SK-N-SH treated with all-trans-retinoic acid at 6 μM for 48 hours (cell line): ENCODE data around the gene RIPK4.

Experiments used
- ARNTL ChIP-seq: fragments of 450-650 bp; formaldehyde crosslinking; IDR thresholded peaks from 2 replicates; pipeline ENCODE4 v1.5.0; 2020; ENCODE audit warnings: low read depth, mild to moderate bottlenecking, moderate library complexity, borderline replicate concordance
- BACH2 ChIP-seq: fragments of 250-450 bp; sonication (Bioruptor Pico); IDR thresholded peaks from 2 replicates; pipeline ENCODE4 v1.9.0; 2021; ENCODE audit warnings: mild to moderate bottlenecking, borderline replicate concordance
- ESRRG ChIP-seq: fragments of 250-450 bp; sonication (Bioruptor Pico); IDR thresholded peaks from 2 replicates; pipeline ENCODE4 v1.6.1; 2021; ENCODE audit warnings: mild to moderate bottlenecking
- GLIS3 ChIP-seq: fragments of 250-450 bp; sonication (Bioruptor Pico); IDR thresholded peaks from 2 replicates; pipeline ENCODE4 v1.5.0; 2020; ENCODE audit warnings: mild to moderate bottlenecking, moderate library complexity
- RARB ChIP-seq: fragments of 250-450 bp; sonication (Bioruptor Pico); IDR thresholded peaks from 2 replicates; pipeline ENCODE4 v1.8.0; 2021; ENCODE audit warnings: mild to moderate bottlenecking, moderate library complexity
- SNAI2 ChIP-seq: fragments of 250-450 bp; sonication (Bioruptor Pico); IDR thresholded peaks from 2 replicates; pipeline ENCODE4 v1.5.0; 2020; ENCODE audit warnings: mild to moderate bottlenecking, moderate library complexity
- ZC3H10 ChIP-seq: fragments of 250-450 bp; sonication (Bioruptor Pico); IDR thresholded peaks from 2 replicates; pipeline ENCODE4 v1.5.1; 2021; ENCODE audit warnings: mild to moderate bottlenecking, moderate library complexity
- ZFP3 ChIP-seq: fragments of 250-450 bp; sonication (Bioruptor Pico); IDR thresholded peaks from 2 replicates; pipeline ENCODE4 v1.5.0; 2020; ENCODE audit warnings: mild to moderate bottlenecking, moderate library complexity
- ZFP30 ChIP-seq: fragments of 450-650 bp; formaldehyde crosslinking; IDR thresholded peaks from 2 replicates; pipeline ENCODE4 v1.5.0; 2022; ENCODE audit warnings: mild to moderate bottlenecking, moderate library complexity
- ZNF565 ChIP-seq: fragments of 450-650 bp; formaldehyde crosslinking; conservative IDR thresholded peaks from 2 replicates; pipeline ENCODE4 v1.5.0; 2020; ENCODE audit warnings: low read depth, mild to moderate bottlenecking, moderate library complexity
- ZNF8 ChIP-seq: fragments of 450-650 bp; formaldehyde crosslinking; IDR thresholded peaks from 2 replicates; pipeline ENCODE4 v1.5.0; 2020; ENCODE audit warnings: mild to moderate bottlenecking, moderate library complexity
- TF ChIP-seq, protein P1 (sequence below): fragments of 250-450 bp; sonication (Bioruptor Pico); IDR thresholded peaks from 2 replicates; pipeline ENCODE4 v1.8.0; 2020; ENCODE audit warnings: mild to moderate bottlenecking, moderate library complexity, borderline replicate concordance
- TF ChIP-seq, protein P2 (sequence below): fragments of 250-450 bp; sonication (Bioruptor Pico); IDR thresholded peaks from 2 replicates; pipeline ENCODE4 v1.8.0; 2021; ENCODE audit warnings: low read depth, mild to moderate bottlenecking, moderate library complexity, borderline replicate concordance
- TF ChIP-seq, protein P3 (sequence below): fragments of 250-450 bp; sonication (Bioruptor Pico); IDR thresholded peaks from 2 replicates; pipeline ENCODE4 v1.5.1; 2021; ENCODE audit warnings: mild to moderate bottlenecking, moderate library complexity

DNA sequence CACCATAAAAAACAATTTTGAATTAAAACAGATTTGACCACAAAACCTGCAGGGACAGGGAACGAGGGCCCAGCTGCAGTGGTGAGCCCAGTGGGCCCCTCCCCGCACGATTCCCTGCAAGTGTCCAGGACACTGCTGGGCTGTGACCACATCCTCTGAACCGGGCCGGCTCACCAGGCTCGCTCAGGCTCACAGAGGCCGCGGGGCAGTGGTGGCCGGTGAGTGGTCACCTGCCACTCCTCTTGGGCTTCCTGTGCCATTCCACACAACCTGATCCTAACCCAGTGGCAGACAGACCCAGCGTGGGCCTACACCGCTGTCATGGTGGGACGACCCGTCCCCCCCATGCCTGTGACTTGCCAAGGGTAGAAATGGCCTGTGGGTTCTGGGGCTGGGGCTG, 36.5 kb upstream of the RIPK4 start:
- no peak for TF ChIP-seq ESRRG
- TF ChIP-seq ARNTL (CRISPR knock-in tag) = no peak
- TF ChIP-seq GLIS3 = no peak
- TF ChIP-seq, protein P1, sequence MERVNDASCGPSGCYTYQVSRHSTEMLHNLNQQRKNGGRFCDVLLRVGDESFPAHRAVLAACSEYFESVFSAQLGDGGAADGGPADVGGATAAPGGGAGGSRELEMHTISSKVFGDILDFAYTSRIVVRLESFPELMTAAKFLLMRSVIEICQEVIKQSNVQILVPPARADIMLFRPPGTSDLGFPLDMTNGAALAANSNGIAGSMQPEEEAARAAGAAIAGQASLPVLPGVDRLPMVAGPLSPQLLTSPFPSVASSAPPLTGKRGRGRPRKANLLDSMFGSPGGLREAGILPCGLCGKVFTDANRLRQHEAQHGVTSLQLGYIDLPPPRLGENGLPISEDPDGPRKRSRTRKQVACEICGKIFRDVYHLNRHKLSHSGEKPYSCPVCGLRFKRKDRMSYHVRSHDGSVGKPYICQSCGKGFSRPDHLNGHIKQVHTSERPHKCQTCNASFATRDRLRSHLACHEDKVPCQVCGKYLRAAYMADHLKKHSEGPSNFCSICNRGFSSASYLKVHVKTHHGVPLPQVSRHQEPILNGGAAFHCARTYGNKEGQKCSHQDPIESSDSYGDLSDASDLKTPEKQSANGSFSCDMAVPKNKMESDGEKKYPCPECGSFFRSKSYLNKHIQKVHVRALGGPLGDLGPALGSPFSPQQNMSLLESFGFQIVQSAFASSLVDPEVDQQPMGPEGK (CRISPR knock-in tag) = no peak
- no peak for TF ChIP-seq SNAI2 (CRISPR knock-in tag)
- no peak for TF ChIP-seq ZNF565 (CRISPR knock-in tag)
- no peak for TF ChIP-seq BACH2
- no peak for TF ChIP-seq ZFP30 (CRISPR knock-in tag)
- TF ChIP-seq ZFP3 (CRISPR knock-in tag) = no peak
- TF ChIP-seq, protein P2, sequence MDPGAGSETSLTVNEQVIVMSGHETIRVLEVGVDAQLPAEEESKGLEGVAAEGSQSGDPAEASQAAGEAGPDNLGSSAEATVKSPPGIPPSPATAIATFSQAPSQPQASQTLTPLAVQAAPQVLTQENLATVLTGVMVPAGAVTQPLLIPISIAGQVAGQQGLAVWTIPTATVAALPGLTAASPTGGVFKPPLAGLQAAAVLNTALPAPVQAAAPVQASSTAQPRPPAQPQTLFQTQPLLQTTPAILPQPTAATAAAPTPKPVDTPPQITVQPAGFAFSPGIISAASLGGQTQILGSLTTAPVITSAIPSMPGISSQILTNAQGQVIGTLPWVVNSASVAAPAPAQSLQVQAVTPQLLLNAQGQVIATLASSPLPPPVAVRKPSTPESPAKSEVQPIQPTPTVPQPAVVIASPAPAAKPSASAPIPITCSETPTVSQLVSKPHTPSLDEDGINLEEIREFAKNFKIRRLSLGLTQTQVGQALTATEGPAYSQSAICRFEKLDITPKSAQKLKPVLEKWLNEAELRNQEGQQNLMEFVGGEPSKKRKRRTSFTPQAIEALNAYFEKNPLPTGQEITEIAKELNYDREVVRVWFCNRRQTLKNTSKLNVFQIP (CRISPR knock-in tag) = no peak
- no peak for TF ChIP-seq RARB (CRISPR knock-in tag)
- TF ChIP-seq ZNF8 = no peak
- no peak for TF ChIP-seq ZC3H10
- TF ChIP-seq, protein P3, sequence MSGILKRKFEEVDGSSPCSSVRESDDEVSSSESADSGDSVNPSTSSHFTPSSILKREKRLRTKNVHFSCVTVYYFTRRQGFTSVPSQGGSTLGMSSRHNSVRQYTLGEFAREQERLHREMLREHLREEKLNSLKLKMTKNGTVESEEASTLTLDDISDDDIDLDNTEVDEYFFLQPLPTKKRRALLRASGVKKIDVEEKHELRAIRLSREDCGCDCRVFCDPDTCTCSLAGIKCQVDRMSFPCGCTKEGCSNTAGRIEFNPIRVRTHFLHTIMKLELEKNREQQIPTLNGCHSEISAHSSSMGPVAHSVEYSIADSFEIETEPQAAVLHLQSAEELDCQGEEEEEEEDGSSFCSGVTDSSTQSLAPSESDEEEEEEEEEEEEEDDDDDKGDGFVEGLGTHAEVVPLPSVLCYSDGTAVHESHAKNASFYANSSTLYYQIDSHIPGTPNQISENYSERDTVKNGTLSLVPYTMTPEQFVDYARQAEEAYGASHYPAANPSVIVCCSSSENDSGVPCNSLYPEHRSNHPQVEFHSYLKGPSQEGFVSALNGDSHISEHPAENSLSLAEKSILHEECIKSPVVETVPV (CRISPR knock-in tag) = no peak
